Measurements from ENCODE around the gene C4A.
"Not testable (repeated sequence)": the region's sequence is repeated elsewhere in the genome, so short reads cannot be mapped to it uniquely, and the experiment has no call there.

Gene C4A

DNA sequence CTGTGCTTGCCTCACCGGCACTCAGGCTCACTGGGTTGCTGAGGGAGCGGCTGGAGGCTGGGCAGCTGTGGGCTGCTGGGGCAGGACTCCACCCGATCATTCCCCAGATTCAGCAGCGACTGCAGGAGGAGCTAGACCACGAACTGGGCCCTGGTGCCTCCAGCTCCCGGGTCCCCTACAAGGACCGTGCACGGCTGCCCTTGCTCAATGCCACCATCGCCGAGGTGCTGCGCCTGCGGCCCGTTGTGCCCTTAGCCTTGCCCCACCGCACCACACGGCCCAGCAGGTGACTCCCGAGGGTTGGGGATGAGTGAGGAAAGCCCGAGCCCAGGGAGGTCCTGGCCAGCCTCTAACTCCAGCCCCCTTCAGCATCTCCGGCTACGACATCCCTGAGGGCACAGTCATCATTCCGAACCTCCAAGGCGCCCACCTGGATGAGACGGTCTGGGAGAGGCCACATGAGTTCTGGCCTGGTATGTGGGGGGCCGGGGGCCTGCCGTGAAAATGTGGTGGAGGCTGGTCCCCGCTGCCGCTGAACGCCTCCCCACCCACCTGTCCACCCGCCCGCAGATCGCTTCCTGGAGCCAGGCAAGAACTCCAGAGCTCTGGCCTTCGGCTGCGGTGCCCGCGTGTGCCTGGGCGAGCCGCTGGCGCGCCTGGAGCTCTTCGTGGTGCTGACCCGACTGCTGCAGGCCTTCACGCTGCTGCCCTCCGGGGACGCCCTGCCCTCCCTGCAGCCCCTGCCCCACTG lies 58.6 kb downstream of the C4A start:
- H3K4me1 Mint-ChIP-seq (ENCODE audit: low read depth): not testable (repeated sequence)

GRCh38 chr6:32041050-32041321 lies 59.1 kb downstream of the C4A start:
- H3K4me3 Mint-ChIP-seq; H3K4me1 Mint-ChIP-seq (ENCODE audit: low read depth); H3K36me3 Mint-ChIP-seq (ENCODE audit: low read depth); intact Hi-C loops (cut with micrococcal nuclease); H3K9me3 Mint-ChIP-seq; H3K27ac Mint-ChIP-seq; H3K27me3 Mint-ChIP-seq: not testable (repeated sequence)

More for the DNA sequence above, 58.6 kb downstream of the C4A start:
- H3K36me3 Mint-ChIP-seq (ENCODE audit: low read depth); H3K27ac Mint-ChIP-seq; H3K9me3 Mint-ChIP-seq; intact Hi-C loops (cut with micrococcal nuclease); H3K4me3 Mint-ChIP-seq; H3K27me3 Mint-ChIP-seq: not testable (repeated sequence)

- H3K27me3 Mint-ChIP-seq; H3K9me3 Mint-ChIP-seq; H3K4me3 Mint-ChIP-seq; H3K36me3 Mint-ChIP-seq (ENCODE audit: low read depth); H3K27ac Mint-ChIP-seq; intact Hi-C loops (cut with micrococcal nuclease); H3K4me1 Mint-ChIP-seq (ENCODE audit: low read depth): not testable (repeated sequence)
Measured at GRCh38 chr6:32041385-32041784, 59.5 kb downstream of the C4A start.

DNA sequence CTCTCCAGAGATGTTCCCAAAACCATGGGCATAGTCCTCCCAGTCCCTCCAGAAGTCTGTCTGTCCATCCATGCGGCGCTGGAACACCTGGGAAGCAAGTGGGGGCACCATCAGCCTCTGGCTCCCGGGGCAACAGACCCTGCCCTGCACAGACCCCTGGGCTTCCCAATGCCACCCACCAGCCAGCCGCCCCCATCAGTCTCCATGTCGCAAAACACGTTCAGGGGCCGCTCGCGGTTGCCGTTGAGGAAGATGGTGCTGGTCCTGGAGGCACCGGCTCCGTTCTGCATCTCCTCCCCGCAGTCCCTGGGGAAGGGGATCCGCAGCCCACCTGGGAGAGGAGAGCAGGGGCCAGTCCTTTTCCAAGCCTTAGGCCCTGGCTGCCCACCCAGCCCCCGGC lies 60.4 kb downstream of the C4A start:
- H3K27ac Mint-ChIP-seq; H3K9me3 Mint-ChIP-seq; H3K4me1 Mint-ChIP-seq (ENCODE audit: low read depth); H3K4me3 Mint-ChIP-seq; H3K36me3 Mint-ChIP-seq (ENCODE audit: low read depth); intact Hi-C loops (cut with micrococcal nuclease); H3K27me3 Mint-ChIP-seq: not testable (repeated sequence)

DNA sequence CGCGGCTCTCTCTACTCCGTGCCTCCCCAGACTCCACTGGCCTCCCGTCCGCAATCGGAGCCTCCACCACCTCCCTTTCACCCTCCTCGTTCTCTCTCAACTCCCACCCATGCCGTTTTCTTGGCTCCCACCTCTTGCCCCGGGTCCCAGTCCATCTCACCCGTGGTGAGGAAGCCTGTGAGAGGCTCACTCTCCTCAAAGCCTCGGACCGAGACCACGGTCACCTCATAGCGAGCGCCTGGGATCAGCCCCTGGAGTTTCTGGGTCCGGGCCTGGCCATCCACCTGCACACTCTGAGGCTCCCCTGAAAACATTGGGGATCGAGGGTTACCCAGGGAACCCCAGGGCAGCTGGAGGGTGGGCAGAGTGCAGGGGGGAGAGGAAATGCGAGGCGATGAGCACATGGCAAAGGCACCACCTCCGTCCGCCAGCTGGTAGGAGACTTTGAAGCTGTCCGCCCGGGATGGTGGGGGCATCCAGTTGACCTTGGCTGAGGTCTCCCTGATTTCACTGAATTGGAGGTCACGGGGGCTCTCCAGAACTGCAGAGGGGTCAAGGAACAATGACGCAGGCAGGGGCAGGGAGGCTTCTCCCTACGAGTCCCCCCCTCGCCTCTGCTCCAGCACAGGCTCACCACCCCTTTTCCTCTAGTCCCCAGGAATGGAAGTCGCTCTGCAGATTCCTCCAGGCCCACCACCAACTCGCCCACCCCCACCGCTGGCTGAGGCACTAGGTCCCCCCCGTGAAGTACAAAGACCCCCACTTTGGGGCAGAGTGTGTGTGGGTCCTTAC lies 61.9 kb downstream of the C4A start:
- intact Hi-C loops (cut with micrococcal nuclease); H3K9me3 Mint-ChIP-seq; H3K27ac Mint-ChIP-seq; H3K4me1 Mint-ChIP-seq (ENCODE audit: low read depth); H3K4me3 Mint-ChIP-seq; H3K27me3 Mint-ChIP-seq; H3K36me3 Mint-ChIP-seq (ENCODE audit: low read depth): not testable (repeated sequence)

DNA sequence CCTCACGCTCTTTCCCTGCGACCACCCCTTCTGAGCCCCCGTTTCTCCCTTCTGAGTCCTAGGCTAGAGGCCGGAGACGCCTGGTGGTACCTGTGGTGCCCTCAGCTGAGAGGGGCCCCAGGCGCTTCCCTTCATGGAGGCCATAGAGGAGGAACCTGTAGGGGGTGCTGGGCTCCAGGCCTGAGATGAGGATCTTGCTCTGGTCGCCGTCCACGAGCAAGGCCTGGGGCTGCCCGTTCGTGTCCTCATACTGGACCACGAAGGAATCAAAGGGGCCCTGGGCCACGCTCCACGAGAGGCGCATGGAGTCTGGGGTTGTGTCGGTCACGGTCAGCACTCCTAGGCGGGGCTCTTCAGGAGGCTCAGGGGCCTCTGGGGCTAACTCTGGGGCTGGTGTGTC lies 63.1 kb downstream of the C4A start:
- H3K36me3 Mint-ChIP-seq (ENCODE audit: low read depth); H3K4me3 Mint-ChIP-seq; intact Hi-C loops (cut with micrococcal nuclease); H3K4me1 Mint-ChIP-seq (ENCODE audit: low read depth); H3K9me3 Mint-ChIP-seq; H3K27ac Mint-ChIP-seq: not testable (repeated sequence)
- H3K27me3 Mint-ChIP-seq: peaks cover 12% of the 10 kb centered on the region

DNA sequence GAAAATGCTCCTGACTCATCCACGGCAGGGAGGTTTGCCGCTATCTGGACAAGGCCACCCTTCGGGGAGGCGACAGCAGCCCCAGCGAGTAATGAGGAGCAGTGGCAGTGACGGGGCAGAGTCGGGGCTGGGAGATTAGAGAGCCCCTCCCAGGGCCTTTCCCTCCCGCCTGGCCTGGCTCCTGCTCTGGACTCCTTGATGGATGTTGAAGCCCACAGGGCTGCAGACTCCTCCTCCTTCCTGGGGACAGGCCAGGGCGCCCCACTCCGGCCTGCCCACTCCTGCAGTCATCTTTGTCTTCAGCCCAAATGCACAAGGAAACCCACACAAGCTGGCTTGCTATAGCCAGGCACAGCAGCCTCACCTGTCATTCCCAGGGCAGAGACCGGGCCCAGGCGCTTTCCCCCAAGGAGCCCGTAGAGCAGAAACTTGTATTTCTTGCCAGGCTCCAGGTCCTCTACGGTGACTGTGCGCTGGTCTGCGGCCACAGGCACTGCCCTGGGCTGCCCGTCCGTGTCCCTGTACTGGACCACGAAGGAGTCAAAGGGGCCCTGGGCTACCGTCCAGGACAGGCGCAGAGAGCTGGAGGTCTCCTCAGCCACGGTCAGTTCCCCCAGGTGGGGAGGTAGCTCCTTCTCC lies 64.1 kb downstream of the C4A start:
- H3K9me3 Mint-ChIP-seq: no peaks in the 10 kb centered on the region
- peaks cover 8% of the 10 kb centered on the region for H3K4me1 Mint-ChIP-seq (ENCODE audit: low read depth)
- no peak overlapping the region for H3K4me3 Mint-ChIP-seq
- peaks cover 17% of the 10 kb centered on the region for H3K27me3 Mint-ChIP-seq
- intact Hi-C loops (cut with micrococcal nuclease): no loop called here
- no peak overlapping the region for H3K27ac Mint-ChIP-seq
- no peaks in the 10 kb centered on the region for H3K36me3 Mint-ChIP-seq (ENCODE audit: low read depth)

- Mint-ChIP-seq H3K27me3 (peaks cover 19% of the 10 kb centered on the region), H3K27ac (no peak overlapping the region), H3K9me3 (no peaks in the 10 kb centered on the region), H3K4me3 (no peak overlapping the region), H3K36me3 (ENCODE audit: low read depth) (no peaks in the 10 kb centered on the region), H3K4me1 (ENCODE audit: low read depth) (peaks cover 8% of the 10 kb centered on the region)
- intact Hi-C loops (cut with micrococcal nuclease): no loop called here
Measured at GRCh38 chr6:32046450-32047083, 64.7 kb downstream of the C4A start.

GRCh38 chr6:32047084-32047478 lies 65.2 kb downstream of the C4A start:
- no peaks in the 10 kb centered on the region for H3K36me3 Mint-ChIP-seq (ENCODE audit: low read depth)
- H3K27me3 Mint-ChIP-seq: peaks cover 23% of the 10 kb centered on the region
- H3K4me1 Mint-ChIP-seq (ENCODE audit: low read depth): peaks cover 8% of the 10 kb centered on the region
- H3K9me3 Mint-ChIP-seq: no peaks in the 10 kb centered on the region
- no peak overlapping the region for H3K4me3 Mint-ChIP-seq
- intact Hi-C loops (cut with micrococcal nuclease): no loop called here
- no peak overlapping the region for H3K27ac Mint-ChIP-seq

DNA sequence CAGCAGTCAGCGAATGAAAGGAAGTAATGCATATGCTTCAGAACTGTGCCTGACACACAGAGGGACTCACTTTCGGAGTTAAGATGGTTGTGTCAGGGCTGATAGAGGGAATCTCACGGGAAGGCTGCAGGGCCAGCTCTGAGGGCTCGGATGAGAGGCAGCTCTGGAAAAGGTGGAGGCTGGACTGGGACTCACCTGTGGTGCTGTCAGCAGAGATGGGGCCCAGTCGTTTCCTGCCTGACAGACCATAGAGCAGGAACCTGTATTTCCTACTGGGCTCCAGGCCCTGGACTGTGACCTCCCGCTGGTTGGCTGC lies 65.6 kb downstream of the C4A start:
- H3K27ac Mint-ChIP-seq: no peak overlapping the region
- no peaks in the 10 kb centered on the region for H3K9me3 Mint-ChIP-seq
- intact Hi-C loops (cut with micrococcal nuclease): no loop called here
- H3K4me3 Mint-ChIP-seq: no peak overlapping the region
- H3K4me1 Mint-ChIP-seq (ENCODE audit: low read depth): peaks cover 8% of the 10 kb centered on the region
- H3K27me3 Mint-ChIP-seq: peaks cover 23% of the 10 kb centered on the region
- H3K36me3 Mint-ChIP-seq (ENCODE audit: low read depth): no peaks in the 10 kb centered on the region

- Mint-ChIP-seq H3K27me3 (peaks cover 24% of the 10 kb centered on the region), H3K4me3 (no peak overlapping the region), H3K4me1 (ENCODE audit: low read depth) (peaks cover 8% of the 10 kb centered on the region), H3K9me3 (no peaks in the 10 kb centered on the region), H3K27ac (no peak overlapping the region), H3K36me3 (ENCODE audit: low read depth) (no peaks in the 10 kb centered on the region)
- intact Hi-C loops (cut with micrococcal nuclease): no loop called here
Measured at GRCh38 chr6:32047855-32048766, 66.3 kb downstream of the C4A start.

DNA sequence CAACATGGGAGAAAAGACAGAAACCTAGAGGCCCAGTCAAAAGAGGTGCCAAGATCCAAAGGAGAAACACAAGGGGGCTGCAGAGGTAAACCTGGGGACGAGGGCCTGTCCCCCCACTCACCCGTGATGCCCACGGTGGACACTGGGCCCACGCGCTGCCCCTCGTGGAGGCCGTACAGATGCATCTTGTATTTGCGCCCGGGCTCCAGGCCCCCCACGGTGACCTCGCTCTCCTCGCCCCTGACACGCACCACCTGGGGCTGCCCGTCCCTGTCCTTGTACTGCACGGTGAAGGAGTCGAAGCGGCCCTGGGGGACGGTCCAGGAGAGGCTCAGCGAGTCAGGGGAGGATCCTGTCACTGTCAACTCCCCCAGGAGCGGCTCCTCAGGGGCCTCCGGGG lies 67.3 kb downstream of the C4A start:
- H3K27me3 Mint-ChIP-seq: peaks cover 29% of the 10 kb centered on the region
- H3K36me3 Mint-ChIP-seq (ENCODE audit: low read depth); H3K4me3 Mint-ChIP-seq; H3K9me3 Mint-ChIP-seq; H3K4me1 Mint-ChIP-seq (ENCODE audit: low read depth); H3K27ac Mint-ChIP-seq; intact Hi-C loops (cut with micrococcal nuclease): not testable (repeated sequence)

DNA sequence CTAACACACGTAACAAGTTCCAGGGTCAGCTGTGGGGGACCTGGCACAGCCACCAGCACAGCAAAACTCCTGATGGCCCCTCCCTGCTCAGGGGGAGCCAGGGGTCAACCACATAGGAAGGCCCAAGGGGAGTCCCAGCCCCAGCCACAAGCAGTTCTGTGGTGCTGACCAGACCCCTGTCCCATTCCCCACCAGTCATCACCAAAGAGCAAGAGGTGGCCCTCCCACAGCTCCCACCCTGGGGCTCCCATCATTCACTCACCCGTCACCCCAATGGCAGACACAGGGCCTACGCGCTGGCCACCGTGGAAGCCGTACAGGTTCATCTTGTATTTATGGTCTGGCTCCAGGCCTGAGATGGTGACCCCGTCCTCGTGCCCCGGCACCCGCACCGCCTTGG lies 67.9 kb downstream of the C4A start:
- H3K4me1 Mint-ChIP-seq (ENCODE audit: low read depth); H3K9me3 Mint-ChIP-seq; H3K4me3 Mint-ChIP-seq; intact Hi-C loops (cut with micrococcal nuclease); H3K27ac Mint-ChIP-seq; H3K36me3 Mint-ChIP-seq (ENCODE audit: low read depth): not testable (repeated sequence)
- peaks cover 33% of the 10 kb centered on the region for H3K27me3 Mint-ChIP-seq

GRCh38 chr6:32050562-32050961 lies 68.7 kb downstream of the C4A start:
- no peak overlapping the region for H3K27ac Mint-ChIP-seq
- no peak overlapping the region for H3K4me3 Mint-ChIP-seq
- peaks cover 34% of the 10 kb centered on the region for H3K27me3 Mint-ChIP-seq
- intact Hi-C loops (cut with micrococcal nuclease): no loop called here
- H3K36me3 Mint-ChIP-seq (ENCODE audit: low read depth): no peaks in the 10 kb centered on the region
- H3K4me1 Mint-ChIP-seq (ENCODE audit: low read depth): peaks cover 8% of the 10 kb centered on the region
- H3K9me3 Mint-ChIP-seq: no peaks in the 10 kb centered on the region
